ENCODE measurements around the gene DCDC2C.

DCDC2C gene

GRCh38 chr2:3655871-3656761 lies 47.3 kb upstream of the DCDC2C start:
- TF ChIP-seq, protein P1, sequence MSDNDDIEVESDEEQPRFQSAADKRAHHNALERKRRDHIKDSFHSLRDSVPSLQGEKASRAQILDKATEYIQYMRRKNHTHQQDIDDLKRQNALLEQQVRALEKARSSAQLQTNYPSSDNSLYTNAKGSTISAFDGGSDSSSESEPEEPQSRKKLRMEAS (IDR thresholded peaks at IDR 0.05): no peak
- TF ChIP-seq CREB1 (IDR thresholded peaks at IDR 0.05; ENCODE audit: low read depth) (no peak), TAF1 (IDR thresholded peaks at IDR 0.05; ENCODE audit: low read depth) (no peak), ZBTB7A (IDR thresholded peaks at IDR 0.05; ENCODE audit: low read depth) (no peak), RAD21 (IDR thresholded peaks at IDR 0.05; ENCODE audit: low read depth) (no peak), NFIC (IDR thresholded peaks at IDR 0.05) (no peak), FOXM1 (IDR thresholded peaks at IDR 0.05; ENCODE audit: borderline replicate concordance, low read depth) (no peak), USF1 (IDR thresholded peaks at IDR 0.05) (no peak), YY1 (IDR thresholded peaks at IDR 0.05; ENCODE audit: low read depth) (no peak), REST (IDR thresholded peaks at IDR 0.05; ENCODE audit: low read depth) (no peak), EGR1 (IDR thresholded peaks at IDR 0.05) (no peak), TEAD4 (IDR thresholded peaks at IDR 0.05) (no peak), EP300 (IDR thresholded peaks at IDR 0.05; ENCODE audit: borderline replicate concordance) (no peak), TCF12 (IDR thresholded peaks at IDR 0.05; ENCODE audit: low read depth) (no peak), CEBPB (IDR thresholded peaks at IDR 0.05) (no peak)

- TF ChIP-seq TAF1 (IDR thresholded peaks at IDR 0.05; ENCODE audit: low read depth) (no peak), YY1 (IDR thresholded peaks at IDR 0.05; ENCODE audit: low read depth) (no peak), TCF12 (IDR thresholded peaks at IDR 0.05; ENCODE audit: low read depth) (no peak), USF1 (IDR thresholded peaks at IDR 0.05) (no peak), ZBTB7A (IDR thresholded peaks at IDR 0.05; ENCODE audit: low read depth) (no peak), NFIC (IDR thresholded peaks at IDR 0.05) (no peak), TEAD4 (IDR thresholded peaks at IDR 0.05) (no peak), RAD21 (IDR thresholded peaks at IDR 0.05; ENCODE audit: low read depth) (no peak), FOXM1 (IDR thresholded peaks at IDR 0.05; ENCODE audit: borderline replicate concordance, low read depth) (no peak), REST (IDR thresholded peaks at IDR 0.05; ENCODE audit: low read depth) (no peak), EGR1 (IDR thresholded peaks at IDR 0.05) (no peak)
These were observed 46.3 kb upstream of the DCDC2C start for GRCh38 chr2:3656762-3657721.

- TF ChIP-seq RAD21 (IDR thresholded peaks at IDR 0.05; ENCODE audit: low read depth): no peak
These were observed 45.5 kb upstream of the DCDC2C start, which contains the start of gene ALLC for GRCh38 chr2:3657881-3658280. ALLC (plus strand) TSS chr2:3658200; CDS start chr2:3671158, 12,958 bp downstream.

DNA sequence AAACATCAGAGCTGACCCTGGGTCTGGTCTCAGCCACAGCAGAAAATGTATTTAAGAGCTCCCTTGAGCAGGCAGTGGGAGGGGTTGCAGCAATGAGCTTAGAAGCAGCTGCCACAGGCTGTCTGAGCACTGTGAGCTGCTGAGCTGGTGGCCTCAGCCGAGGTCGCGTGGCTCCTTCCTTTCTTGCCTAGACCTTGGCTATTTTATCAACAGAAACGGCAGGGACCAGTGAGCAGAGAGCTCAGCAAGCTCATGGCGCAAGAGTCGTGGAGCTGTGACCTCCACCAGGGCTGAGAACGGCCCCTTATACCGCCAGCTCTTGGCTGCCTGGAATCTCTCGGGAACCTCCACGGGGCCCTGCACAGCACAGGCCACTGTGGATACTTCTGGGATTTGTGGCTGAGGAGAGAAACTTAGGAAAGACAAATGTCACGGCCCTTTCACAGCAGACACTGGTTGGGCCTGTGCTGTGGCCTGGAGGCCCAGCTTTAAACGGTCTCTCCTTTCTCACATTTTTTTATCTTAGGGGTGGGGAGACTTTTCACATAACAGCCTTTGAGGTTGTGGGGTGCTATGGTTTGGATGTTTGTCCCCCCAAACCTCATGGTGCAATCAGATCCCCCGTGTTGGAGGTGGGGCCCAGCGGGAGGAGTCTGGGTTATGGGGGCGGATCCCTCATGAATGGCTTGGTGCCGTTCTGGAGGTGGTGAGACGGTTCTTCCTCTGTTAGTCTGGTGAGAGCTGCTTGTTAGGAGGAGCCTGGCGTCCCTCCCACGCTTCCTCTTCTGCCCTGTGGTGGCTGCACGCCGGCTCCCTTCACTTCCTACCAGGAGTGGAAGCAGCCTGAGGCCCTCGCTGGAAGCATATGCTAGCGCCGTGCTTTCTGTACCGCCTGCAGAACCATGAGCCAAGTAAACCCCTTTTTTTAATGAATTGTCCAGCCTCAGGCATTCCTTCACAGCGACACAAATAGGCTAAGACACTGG lies 43.6 kb upstream of the DCDC2C start:
- TF ChIP-seq, protein P1 (IDR thresholded peaks at IDR 0.05): no peak
- TF ChIP-seq NFIC (IDR thresholded peaks at IDR 0.05): no peak
- TF ChIP-seq ZBTB7A (IDR thresholded peaks at IDR 0.05; ENCODE audit: low read depth): no peak
- TF ChIP-seq CEBPB (IDR thresholded peaks at IDR 0.05): no peak
- TF ChIP-seq TEAD4 (IDR thresholded peaks at IDR 0.05): no peak
- TF ChIP-seq TAF1 (IDR thresholded peaks at IDR 0.05; ENCODE audit: low read depth): no peak
- TF ChIP-seq TCF12 (IDR thresholded peaks at IDR 0.05; ENCODE audit: low read depth): no peak
- TF ChIP-seq RAD21 (IDR thresholded peaks at IDR 0.05; ENCODE audit: low read depth): no peak
- TF ChIP-seq FOXM1 (IDR thresholded peaks at IDR 0.05; ENCODE audit: borderline replicate concordance, low read depth): no peak
- no peak for TF ChIP-seq EP300 (IDR thresholded peaks at IDR 0.05; ENCODE audit: borderline replicate concordance)
- no peak for TF ChIP-seq REST (IDR thresholded peaks at IDR 0.05; ENCODE audit: low read depth)

All from Ishikawa (cell line).